ENCODE data around the gene ACAA1. TPM values are rescaled to one million over a fixed set of nuclear protein-coding genes. Genes with fewer than 3 reads are reported as not detected.

Gene ACAA1
- total RNA-seq, 2 experiments from 2014 or later = 13.3 to 50.3 TPM

DNA sequence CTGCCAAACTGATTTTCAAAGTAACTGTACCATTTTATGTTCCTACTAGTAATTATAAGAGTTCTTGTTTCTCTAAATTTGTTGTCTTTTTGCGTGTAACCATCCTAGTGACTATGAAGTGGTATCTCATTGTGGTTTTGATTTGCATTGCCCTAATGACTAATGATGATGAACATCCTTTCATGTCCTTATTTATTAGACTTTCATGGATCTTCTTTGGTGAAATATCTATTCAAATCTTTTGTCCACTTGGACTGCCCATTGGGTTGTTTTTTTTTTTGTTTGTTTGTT lies 32.0 kb upstream of the ACAA1 start:
- Histone ChIP-seq H3K4me2 (ENCODE audit: low read length) (peak overlapping the region; percentile 74; the same call in 1 of the 2 replicates), H2AFZ (ENCODE audit: low read length) (no peak overlapping the region), H3K4me3 (ENCODE audit: low read depth, low read length, poor library complexity, severe bottlenecking) (no peak overlapping the region), H3K36me3 (ENCODE audit: insufficient read depth, low read length) (peaks cover 4% of the 10 kb centered on the region), H3K9me2 (ENCODE audit: insufficient read depth, low read length) (no peaks in the 10 kb centered on the region), H3K4me1 (ENCODE audit: insufficient read depth, low read length, poor library complexity, severe bottlenecking) (peaks cover 39% of the 10 kb centered on the region), H3K27ac (ENCODE audit: low read depth, low read length, poor library complexity, severe bottlenecking) (no peak overlapping the region), H4K20me1 (ENCODE audit: insufficient read depth, low read length) (peaks cover 54% of the 10 kb centered on the region), H3K79me2 (ENCODE audit: insufficient read depth, low read depth, low read length) (peaks cover 85% of the 10 kb centered on the region), H3K9me3 (ENCODE audit: low read length) (no peaks in the 10 kb centered on the region)
- intact Hi-C loops (cut with micrococcal nuclease; ENCODE audit: unreplicated experiment) = no loop called here
- ChIA-PET CTCF (ENCODE audit: unreplicated experiment) (no interaction called here), POLR2A (interaction anchor here (0.7 kb wide), 1 partner anchor 10 kb away, joined by 3 read pairs; no protein-coding TSS in a partner anchor)
- no peak for DNase-seq (ENCODE audit: low spot score)
- TF ChIP-seq EZH2phosphoT487 (IDR thresholded peaks at IDR 0.05; ENCODE audit: borderline replicate concordance, low read depth, low read length) = no peak
- TF ChIP-seq, protein P1, sequence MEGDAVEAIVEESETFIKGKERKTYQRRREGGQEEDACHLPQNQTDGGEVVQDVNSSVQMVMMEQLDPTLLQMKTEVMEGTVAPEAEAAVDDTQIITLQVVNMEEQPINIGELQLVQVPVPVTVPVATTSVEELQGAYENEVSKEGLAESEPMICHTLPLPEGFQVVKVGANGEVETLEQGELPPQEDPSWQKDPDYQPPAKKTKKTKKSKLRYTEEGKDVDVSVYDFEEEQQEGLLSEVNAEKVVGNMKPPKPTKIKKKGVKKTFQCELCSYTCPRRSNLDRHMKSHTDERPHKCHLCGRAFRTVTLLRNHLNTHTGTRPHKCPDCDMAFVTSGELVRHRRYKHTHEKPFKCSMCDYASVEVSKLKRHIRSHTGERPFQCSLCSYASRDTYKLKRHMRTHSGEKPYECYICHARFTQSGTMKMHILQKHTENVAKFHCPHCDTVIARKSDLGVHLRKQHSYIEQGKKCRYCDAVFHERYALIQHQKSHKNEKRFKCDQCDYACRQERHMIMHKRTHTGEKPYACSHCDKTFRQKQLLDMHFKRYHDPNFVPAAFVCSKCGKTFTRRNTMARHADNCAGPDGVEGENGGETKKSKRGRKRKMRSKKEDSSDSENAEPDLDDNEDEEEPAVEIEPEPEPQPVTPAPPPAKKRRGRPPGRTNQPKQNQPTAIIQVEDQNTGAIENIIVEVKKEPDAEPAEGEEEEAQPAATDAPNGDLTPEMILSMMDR (conservative IDR thresholded peaks at IDR 0.05; ENCODE audit: low read length) = no peak
- no TSS peak for BruUV-seq (replicated peaks)

DNA sequence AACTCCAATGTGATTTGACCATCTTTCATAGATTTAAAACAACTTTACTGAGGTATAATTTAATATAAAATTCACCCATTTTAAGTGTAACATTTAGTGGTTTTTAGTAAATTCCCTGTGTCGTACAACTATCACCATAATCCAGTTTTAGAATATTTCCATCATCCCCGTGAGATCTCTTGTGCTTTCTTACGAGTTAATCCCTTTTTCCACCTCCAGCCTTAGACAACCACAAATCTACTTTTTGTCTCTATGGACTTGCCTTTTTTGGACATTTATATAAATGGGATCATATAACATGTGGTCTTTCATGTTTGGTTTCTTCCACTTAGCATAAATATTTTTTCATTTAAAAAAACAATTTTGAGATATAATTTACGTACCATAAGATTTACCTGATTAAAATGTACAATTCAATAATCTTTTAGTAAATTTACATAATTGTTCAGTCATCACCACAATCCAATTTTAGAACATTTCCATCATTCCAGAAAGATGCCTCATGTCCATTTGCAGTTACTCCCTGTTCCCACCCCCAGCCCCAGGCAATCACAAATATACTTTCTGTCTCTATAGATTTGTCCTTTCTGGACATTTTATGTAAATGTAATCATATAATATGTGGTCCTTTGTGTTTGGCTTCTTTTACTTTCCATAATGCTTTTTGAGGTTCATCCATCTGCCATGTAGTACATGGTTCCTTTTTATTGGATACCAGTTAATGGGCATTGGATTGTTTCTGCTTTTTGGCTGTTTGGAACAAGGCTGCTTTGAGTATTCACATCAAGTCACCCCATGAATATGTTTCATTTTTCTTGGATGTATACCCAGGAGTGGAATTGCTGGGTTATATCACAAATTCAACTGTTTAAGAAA lies 31.5 kb upstream of the ACAA1 start:
- Histone ChIP-seq H4K20me1 (ENCODE audit: insufficient read depth, low read length) (peaks cover 48% of the 10 kb centered on the region), H3K4me2 (ENCODE audit: low read length) (peak overlapping the region; percentile 74), H3K4me1 (ENCODE audit: insufficient read depth, low read length, poor library complexity, severe bottlenecking) (peaks cover 35% of the 10 kb centered on the region), H3K36me3 (ENCODE audit: insufficient read depth, low read length) (peaks cover 4% of the 10 kb centered on the region), H3K9me3 (ENCODE audit: low read length) (no peaks in the 10 kb centered on the region), H3K9me2 (ENCODE audit: insufficient read depth, low read length) (no peaks in the 10 kb centered on the region), H3K79me2 (ENCODE audit: insufficient read depth, low read depth, low read length) (peaks cover 79% of the 10 kb centered on the region), H2AFZ (ENCODE audit: low read length) (no peak overlapping the region), H3K4me3 (ENCODE audit: low read depth, low read length, poor library complexity, severe bottlenecking) (no peak overlapping the region), H3K27ac (ENCODE audit: low read depth, low read length, poor library complexity, severe bottlenecking) (no peak overlapping the region)
- ChIA-PET CTCF (ENCODE audit: unreplicated experiment) (no interaction called here), POLR2A (interaction anchor here (0.7 kb wide), 1 partner anchor 11 kb away, joined by 3 read pairs; no protein-coding TSS in a partner anchor)
- no peak for TF ChIP-seq EZH2phosphoT487 (IDR thresholded peaks at IDR 0.05; ENCODE audit: borderline replicate concordance, low read depth, low read length)
- TF ChIP-seq, protein P1 (conservative IDR thresholded peaks at IDR 0.05; ENCODE audit: low read length) = no peak
- intact Hi-C loops (cut with micrococcal nuclease; ENCODE audit: unreplicated experiment) = no loop called here
- TSS peak; percentile 57 for BruUV-seq (replicated peaks)
- DNase-seq (ENCODE audit: low spot score) = no peak

DNA sequence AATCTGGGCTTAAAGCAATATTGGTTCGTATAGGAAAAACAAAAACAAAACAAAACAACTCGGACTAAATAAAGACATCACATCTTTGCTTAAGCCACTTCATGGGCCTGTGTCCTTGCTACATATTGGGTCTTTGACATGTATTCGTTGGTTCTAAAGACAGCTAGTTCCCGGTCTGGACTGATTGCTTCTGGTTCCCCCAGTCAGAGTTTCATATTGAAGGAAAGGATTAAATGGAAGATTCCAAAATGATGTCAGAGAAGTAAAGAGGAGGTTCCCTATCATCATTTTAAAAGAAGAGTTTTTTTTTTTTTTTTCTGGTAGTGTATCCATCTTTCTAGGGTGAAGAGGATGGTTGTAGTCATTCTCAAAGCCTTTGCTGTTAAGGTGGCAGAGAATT lies 30.7 kb upstream of the ACAA1 start:
- Histone ChIP-seq H3K79me2 (ENCODE audit: insufficient read depth, low read depth, low read length) (peaks cover 72% of the 10 kb centered on the region), H2AFZ (ENCODE audit: low read length) (no peak overlapping the region), H4K20me1 (ENCODE audit: insufficient read depth, low read length) (peaks cover 40% of the 10 kb centered on the region; the same call in 1 of the 2 replicates), H3K9me3 (ENCODE audit: low read length) (no peaks in the 10 kb centered on the region), H3K36me3 (ENCODE audit: insufficient read depth, low read length) (peaks cover 4% of the 10 kb centered on the region), H3K4me1 (ENCODE audit: insufficient read depth, low read length, poor library complexity, severe bottlenecking) (peaks cover 34% of the 10 kb centered on the region), H3K4me3 (ENCODE audit: low read depth, low read length, poor library complexity, severe bottlenecking) (peak overlapping the region; percentile 91), H3K4me2 (ENCODE audit: low read length) (peak overlapping the region; percentile 74), H3K27ac (ENCODE audit: low read depth, low read length, poor library complexity, severe bottlenecking) (peak overlapping the region; percentile 24), H3K9me2 (ENCODE audit: insufficient read depth, low read length) (no peaks in the 10 kb centered on the region)
- BruUV-seq (replicated peaks) = no TSS peak
- ChIA-PET CTCF (ENCODE audit: unreplicated experiment) (no interaction called here), POLR2A (interaction anchor here (0.6 to 5.0 kb wide), 3 partner anchors 29 to 1255 kb away, joined by 3 to 42 read pairs (median 3); partner anchors contain the start of genes ACAA1 and MYD88)
- TF ChIP-seq EZH2phosphoT487 (IDR thresholded peaks at IDR 0.05; ENCODE audit: borderline replicate concordance, low read depth, low read length) = no peak
- TF ChIP-seq, protein P1 (conservative IDR thresholded peaks at IDR 0.05; ENCODE audit: low read length) = no peak
- no peak for DNase-seq (ENCODE audit: low spot score)
- intact Hi-C loops (cut with micrococcal nuclease; ENCODE audit: unreplicated experiment) = no loop called here

Data from OCI-LY7 (cell line).